GM12873 (cell line): ENCODE data around the gene SPRYD4.

Experiments
- CTCF ChIP-seq: IDR thresholded peaks from 2 replicates; pipeline ENCODE4 v1.5.1; 2012; ENCODE audit warnings: low read depth, mild to moderate bottlenecking, moderate library complexity, low read length, control low read depth; ENCODE audit not compliant: insufficient read depth; ENCODE audit errors: missing control alignments

The SPRYD4 gene

GRCh38 chr12:56468216-56469006 lies at the start of gene SPRYD4:
TSS of gene SPRYD4 (plus strand) at chr12:56468578. CDS start at chr12:56468592, 14 bp downstream.
- no peak for TF ChIP-seq CTCF

DNA sequence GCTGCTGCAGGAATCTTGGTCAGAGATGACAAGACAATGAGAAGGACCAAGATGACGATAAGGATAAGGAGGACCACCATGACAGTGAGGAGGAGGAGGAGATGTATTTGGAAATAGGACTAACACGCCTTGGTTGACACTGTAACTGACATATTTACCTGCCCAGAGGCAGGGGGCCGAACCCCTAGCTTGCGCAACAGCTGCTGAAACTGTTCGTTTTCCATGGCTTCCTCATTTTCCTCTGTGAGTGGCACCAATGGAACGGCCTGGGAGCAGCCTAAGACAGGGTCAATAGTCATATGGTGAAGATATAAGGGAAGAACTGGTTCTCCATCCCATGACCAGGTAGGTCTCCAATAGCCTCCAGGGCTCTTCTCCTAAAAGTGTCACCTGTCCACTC lies 48.0 kb upstream of the SPRYD4 start:
- no peak for TF ChIP-seq CTCF

DNA sequence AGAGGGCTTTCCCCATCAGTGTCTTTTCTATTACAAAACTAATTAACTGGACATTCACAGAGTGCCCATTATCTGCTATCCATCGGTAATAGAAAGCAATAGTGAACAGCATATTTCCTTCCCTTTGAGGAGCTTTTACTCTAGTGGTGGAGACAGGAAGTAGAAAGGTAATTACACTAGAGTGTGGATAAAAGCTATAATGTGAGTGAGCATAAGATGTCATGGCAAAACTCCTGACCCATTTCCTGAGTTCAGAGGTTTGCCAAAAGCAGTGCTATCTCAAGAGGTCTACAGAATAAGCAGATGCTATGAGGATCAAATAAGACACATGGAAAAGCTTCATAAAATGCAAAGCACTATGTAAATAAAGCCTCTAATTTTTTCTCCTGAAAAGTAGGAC lies 43.2 kb upstream of the SPRYD4 start:
- no peak for TF ChIP-seq CTCF

- TF ChIP-seq CTCF: no peak
These were observed 42.4 kb upstream of the SPRYD4 start for GRCh38 chr12:56425940-56426438.

DNA sequence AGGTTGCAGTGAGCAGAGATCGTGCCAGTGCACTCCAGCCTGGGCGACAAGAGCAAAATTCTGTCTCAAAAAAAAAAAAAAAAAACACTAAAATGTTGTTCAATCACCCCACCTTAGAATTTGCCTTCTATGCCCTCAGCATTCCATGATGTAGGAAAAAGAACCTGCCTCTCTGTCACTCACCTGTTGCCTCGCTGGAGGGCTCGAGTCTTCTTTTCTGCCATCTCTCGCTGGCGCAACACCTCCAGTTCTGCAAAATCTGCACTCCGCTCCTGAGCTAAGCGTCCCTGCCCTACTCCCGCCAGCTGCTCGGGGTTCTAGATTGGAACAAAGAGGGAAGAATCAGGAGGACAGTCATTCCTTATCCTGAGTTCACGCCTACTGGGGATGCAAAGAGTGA lies 37.1 kb upstream of the SPRYD4 start:
- TF ChIP-seq CTCF: no peak

DNA sequence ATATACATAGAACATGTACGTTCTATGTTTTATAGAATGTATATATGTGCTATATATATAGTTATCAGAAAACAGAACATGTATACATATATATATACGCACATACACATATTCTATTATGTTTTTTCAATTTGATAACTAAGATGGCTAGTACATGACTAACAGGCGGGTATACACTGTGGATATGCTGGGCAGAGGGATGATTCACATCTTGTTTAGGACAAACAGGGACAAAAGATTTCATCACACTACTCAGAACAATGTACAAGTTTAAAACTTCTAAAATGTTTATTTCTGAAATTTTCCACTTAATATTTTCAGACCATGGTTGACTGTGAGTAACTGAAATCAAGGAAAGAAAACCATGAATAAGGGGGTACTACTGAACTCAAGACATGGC lies 36.5 kb upstream of the SPRYD4 start:
- no peak for TF ChIP-seq CTCF

- no peak for TF ChIP-seq CTCF
These were observed 33.5 kb upstream of the SPRYD4 start for GRCh38 chr12:56434828-56435227.
